8988T (cell line): ENCODE data around the gene PSMD3.

ENCODE experiments used
- DNase-seq: peaks from one replicate; pipeline ENCODE4 v3.0.0; 2011

Gene PSMD3

DNA sequence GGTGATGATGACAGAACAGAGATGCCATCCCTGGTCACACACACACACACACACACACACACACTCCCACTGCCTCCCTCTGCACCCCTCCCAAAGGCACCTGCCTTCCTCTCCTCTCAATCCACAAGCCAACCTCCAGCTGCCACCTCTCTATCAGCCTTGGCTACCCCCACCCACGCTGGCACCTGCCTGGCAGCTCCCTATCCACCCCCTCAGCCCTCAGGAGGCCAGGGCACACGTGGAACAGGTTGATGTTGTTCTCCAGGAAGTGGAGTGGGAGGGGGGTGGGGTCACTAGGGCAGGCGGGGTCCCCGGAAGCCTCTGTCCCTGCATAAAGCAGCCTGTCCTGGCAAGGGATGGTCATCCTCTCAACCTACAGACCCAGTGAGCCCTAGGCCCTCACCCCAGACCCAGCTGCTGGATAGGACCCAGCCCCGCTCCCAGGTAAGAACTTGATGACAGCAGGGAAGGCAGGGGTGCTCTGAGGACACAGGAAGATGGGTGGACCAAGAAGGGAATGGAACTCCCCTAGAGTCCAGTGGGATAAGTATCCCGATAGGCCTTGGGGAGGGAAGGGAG, 17.9 kb upstream of the PSMD3 start, which contains the start of gene GSDMA:
GSDMA (plus strand) TSS at position 363 of the 579 bp plus-strand sequence. CDS start 2,684 bp downstream, outside the sequence.
- DNase-seq = no peak

DNA sequence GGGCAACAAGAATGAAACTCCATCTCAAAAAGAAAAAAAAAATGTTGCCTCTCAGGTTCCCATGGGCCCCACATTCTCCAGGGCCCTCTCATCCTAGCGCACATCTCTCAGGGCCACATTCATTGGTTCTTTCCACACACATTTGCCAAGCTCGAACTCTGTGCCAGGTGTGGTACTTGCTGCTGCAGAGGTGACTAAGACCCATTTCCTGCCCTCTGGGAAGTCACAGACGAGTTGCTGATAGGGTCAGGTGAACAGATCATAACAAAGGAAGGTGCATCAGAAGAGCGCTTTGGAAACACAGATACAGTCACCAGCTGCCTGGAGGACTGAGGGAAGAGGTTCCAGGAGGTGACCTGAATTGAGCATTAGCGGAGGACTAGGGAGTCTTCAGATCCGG, 16.8 kb upstream of the PSMD3 start:
- DNase-seq = no peak

DNA sequence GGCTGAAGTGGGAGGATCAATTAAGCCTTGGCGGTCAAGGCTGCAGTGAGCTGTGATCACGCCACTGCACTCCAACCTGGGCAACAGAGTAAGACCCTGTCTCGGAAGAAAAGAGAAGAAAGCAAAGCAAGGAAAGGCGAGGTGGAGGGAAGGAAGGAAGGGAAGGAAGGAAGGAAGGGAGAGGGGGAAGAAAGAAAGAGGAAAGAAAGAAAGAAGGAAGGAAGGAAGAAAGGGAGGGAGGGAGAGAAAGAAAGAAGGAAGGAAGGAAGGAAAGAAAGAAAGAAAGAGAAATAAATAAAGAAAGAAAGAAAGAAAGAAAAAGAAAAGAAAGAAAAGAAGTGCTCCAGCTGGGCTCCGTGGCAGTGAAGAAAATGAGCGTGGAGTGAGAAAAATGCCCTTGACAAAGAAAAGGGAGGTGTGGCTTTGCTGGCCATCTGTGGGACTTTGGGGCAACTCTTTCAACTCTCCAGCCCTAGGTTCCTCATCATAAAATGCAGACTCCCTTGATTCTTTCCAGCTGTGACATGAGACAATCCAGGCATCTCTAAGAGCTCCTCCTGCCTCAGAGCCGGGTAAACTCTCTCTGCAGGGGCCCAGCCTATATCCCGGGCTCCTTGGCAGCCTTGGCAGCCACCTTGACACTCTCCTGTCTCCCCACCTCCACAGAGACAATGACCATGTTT, 15.4 kb upstream of the PSMD3 start:
- no peak for DNase-seq

DNA sequence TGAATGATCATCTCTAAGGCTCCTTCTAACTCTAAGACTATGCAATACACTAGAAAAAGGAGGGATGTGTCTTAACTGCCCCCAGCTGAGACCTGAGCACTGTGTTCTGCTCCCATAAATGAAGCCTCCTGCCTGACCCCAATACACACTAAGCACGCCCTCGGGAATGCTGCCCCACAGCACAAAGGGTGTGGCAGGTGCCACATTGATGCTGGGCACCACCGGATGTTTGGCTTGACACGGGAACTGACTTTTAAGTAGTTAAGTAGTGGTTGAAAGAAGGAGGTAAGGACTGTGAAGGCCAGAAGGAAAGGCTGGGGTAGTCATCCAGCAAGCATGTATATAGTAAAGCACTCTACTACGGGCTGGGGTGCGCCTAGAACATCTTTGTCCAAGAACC, 13.8 kb upstream of the PSMD3 start:
- no peak for DNase-seq

DNA sequence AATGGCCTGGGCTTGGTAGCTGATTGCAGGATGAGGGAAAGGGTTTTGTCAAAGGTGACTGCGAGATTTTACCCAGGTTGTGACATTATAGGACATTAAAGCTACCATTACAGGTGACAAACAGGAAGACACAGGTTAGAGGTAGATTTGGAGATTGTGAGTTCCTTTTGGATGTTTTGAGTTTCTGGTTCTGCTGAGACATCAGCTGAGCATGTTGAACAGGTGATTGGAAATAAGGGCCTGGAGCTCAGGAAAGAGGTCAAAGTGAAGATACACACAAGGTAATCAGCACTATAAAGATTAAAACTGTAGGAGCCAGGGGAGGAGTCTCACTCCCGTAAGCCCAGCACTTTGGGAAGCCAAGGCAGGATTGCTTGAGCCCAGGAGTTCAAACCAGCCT, 11.8 kb upstream of the PSMD3 start:
- no peak for DNase-seq

DNA sequence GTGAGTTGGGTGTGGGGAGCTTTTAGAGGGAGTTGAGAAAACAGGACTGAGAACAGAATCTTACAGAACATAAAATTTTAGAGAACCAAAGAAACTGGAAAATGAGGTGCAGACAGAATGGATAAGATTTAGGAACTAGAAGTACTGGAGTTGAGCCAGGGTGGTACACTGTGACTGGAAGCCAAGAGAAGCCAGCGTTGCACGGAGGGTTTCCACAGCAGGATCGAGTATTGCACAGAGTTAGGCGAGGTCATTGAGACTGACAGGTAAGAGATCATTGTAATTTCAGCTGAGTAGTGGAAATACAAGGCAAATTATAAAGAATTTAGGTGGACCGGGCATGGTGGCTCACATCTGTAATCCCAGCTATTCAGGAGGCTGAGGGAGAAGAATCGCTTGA, 11.2 kb upstream of the PSMD3 start:
- DNase-seq = no peak

DNA sequence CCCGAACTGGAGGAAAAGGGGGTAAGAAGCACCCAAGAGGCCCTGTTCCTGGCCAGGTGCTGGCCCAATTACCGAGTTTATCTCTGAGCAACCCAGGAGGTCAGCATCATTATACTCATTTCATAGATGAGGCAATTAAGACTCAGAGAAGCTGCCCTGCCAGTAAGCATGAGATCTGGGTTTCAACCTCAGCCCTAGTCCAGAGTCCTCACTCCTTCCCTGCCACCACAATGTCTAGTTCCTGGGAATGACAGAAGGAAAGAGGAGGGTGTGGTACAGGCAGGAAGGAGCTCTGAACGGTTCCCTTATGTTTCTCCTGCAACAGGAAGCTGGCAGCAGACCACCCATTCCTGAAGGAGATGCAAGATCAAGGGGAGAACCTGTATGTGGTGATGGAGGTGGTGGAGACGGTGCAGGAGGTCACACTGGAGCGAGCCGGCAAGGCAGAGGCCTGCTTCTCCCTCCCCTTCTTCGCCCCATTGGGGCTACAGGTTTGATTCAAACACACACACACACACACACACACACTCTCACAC, 10.4 kb upstream of the PSMD3 start:
- DNase-seq = no peak

DNA sequence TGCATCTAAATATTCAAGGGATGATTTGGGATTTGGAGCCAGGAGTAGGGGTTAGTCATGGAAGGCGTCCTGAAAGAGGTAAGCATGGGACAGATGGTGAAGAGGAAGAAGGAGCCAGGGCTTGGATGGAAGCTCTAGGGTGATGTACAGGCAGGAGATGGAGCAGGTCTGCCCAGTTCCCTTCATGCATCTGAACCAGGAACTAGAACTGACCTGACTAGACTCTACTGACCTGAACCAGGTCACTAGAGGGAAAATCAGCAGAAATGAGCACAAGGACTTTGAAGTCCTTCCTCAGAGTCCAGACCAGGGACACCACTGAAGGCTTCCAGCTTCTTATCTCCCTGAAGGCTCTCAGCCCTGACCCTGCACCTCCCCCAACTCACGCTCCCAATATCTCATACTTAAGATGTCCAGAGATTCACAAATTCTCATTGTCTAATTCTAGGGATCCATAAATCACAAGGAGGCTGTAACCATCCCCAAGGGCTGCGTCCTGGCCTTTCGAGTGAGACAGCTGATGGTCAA, 9.5 kb upstream of the PSMD3 start:
- no peak for DNase-seq

DNA sequence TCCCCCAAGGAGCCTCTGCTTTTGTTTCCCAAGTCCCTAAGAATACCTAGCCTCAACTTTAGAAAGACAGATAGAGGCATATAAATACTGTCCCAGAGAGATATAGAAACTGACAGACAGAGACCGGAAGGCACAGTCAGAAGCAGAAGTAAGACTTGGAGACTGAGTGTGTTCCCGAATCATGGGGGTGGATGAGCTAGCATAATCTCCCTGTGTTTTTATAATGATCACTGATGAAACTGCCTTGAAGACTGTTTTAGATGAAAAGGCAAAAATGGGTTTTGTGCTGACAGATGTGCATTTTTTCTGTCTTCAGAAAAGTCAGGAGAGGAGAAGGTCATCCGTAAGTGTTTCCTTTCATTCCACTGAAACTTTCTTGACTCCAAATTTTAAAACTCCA, 8.3 kb upstream of the PSMD3 start:
- no peak for DNase-seq

DNA sequence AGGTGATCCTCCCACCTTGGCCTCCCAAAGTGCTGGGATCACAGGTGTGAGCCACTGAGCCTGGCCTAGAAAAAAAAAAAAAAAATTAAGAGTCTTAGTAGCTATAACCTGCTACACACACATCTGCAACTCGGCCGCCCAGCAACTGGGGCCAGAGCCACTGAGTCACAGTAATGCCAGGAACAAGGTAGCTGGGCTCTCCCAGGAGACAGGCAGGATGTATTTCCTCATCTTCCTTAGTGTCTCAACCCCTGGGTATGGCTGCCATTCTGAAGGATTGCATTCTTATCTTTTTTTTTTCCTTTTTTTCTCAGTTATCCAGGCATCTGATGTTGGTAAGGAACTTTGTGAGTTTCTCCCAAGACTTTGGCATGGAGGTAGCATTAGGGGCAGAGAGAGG, 7.1 kb upstream of the PSMD3 start:
- no peak for DNase-seq

DNA sequence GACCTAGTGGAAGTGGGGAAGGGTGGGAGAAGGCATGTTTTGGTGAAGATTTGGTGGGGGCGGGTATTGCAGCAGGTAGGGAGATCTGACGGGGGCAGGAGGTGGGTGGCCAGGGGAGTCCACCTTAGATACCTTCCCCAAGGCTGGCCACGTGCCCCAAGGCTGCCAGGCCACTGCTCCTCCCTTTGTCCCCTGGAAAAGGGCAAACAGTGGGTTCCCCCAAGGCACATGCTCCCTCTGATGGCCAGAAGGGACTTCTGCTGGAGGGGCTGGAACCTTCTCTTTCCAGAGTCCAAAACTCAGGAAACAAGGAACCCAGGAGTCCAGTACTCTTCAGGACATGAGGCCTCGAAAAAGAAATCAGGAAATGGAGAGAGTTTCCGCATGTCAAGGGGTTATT, 6.2 kb upstream of the PSMD3 start:
- DNase-seq = no peak

DNA sequence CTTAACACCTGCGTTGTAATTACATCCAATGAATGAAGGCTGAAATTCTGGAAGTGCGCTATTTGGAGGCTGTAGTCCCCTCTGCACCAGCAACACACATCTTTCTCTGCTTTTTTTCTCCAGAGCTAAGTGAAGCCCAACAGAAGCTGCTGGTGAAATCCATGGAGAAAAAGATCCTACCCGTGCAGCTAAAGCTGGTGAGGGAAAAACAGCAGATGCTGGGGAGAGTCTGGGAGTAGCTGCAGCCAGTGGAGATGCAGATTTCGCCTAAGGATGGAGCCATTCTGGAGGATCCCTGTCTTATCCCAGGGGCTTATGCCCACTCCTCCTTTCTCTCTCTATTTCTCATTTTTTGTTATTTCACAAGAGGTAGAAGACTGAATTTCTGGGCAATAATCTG, 4.8 kb upstream of the PSMD3 start:
- no peak for DNase-seq

DNA sequence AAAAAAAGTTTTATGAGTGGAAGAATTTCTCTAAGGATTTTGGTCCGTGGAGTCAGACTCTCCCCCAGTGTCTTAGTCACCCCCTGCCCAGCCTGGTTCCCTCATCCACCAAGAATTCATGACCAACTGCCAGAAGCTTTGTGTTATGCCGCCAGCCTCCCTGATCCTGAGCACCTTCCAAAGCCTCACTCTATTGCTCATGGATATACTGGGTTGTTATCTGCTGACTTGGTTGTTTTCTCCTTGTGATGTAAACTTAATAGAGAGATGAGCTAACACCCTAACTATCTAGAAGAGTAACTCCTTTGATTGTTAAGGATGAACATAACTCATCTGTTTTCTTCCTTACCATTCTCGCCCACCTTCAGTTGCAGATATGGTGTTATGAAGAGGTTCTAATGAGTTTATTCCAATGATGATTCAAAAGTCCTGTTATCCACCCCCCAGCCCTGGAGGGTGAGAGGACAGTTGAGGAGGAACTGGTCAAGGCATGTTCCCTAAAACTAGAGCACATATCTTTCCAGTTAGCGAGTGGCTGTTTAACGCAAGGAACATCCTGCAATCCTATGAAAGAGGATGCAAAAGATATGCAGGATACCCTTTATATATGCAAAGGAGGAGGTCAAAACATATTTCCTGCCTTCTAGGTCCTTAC, 1.5 kb upstream of the PSMD3 start:
- DNase-seq = no peak

DNA sequence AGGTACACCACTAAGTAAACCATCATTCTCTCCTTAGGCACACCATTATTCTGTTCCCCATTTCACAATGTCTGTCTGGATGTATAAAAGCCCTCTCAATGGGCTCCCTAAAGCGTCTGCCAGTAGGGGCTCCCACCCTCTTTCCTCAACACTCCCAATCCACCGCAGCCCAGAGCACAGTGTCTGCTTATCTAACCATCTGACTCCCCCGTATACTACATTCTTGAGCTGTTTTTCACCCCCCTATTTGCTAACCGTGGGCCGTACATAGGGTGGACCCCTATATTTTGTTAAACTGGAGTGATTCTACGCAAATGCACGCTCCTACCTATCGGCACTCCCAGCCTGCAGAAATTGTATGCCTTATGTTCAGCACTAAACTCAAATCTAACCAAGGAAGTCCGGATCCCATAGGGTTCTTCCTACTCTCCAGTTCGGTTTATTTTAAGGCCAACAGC, 685 bp upstream of the PSMD3 start:
- no peak for DNase-seq

DNA sequence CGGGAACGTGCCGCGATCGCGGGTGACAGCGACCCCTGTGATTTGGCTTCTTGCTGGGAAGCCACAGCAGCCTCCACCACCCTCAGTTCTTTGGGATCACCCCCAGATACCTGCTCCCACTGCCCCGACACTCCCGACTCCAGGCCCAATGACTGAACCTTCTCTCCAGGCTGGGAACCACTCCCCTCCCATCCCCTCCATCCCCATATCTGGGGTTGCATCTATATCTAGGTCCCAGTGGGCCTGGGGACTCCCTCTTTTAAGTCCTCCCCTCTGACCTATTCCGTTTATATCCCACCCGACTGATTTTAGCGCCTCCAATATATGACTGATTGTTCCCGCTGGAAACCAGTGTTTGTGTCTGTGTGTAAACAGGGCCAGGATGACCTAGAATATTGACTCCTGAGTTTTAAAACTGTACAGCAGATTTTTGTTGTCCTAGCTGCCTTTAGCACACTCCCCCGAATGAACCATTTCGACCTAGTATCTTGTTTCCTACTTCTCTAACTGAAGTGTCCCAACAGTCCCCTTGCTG, 667 bp downstream of the PSMD3 start:
- no peak for DNase-seq

DNA sequence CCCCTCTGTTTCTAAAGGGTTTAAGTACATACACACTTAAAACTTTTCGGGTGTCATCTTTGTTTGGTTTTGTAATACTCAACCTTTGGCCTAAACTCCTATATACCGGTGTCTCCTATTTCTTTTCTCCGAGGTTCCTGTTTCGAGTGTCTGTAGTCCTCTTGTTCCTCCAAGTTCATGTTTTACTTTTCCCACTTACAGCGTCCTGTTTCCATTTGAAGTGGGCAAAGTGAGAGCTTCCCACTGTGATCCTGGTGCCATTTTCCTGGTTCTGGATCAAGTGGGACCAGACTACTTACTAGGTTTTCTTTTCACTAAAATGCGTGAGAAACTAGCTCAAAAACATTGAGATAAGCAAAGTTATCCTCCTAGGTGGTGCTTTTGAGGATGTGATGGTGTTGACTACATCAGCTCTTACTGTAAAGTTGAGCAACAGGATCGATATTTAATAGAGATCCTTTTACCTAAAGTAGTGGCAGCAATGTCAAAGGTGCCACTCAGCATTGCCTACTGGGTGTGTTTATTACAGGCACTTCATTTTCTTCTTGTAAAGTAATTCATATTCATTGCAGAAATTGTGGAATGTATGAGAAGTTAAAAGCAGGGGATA, 1.3 kb downstream of the PSMD3 start:
- no peak for DNase-seq

DNA sequence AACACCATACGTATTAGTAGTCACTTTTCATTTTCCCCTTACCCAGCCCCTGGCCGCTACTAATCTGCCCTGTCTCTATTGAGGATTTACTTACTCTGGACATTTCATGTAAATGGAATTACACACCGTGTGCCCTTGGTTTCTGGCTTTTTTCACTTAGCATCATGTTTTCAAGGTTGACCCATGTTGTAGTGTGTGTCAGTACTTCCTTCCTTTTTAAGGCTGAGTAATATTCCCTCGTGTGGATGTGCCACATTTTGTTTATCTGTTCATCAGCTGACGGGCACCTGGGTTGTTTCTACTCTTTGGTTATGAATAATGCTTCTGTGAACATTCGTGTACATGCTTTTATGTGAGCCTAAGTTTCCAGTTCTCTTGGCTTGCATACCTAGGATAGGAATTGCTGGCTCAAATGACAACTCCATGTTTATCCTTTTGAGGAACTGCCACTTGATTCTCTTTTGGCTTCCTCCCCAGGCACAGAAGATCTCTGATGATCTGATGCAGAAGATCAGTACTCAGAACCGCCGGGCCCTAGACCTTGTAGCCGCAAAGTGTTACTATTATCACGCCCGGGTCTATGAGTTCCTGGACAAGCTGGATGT, 7.7 kb downstream of the PSMD3 start:
- DNase-seq = no peak

DNA sequence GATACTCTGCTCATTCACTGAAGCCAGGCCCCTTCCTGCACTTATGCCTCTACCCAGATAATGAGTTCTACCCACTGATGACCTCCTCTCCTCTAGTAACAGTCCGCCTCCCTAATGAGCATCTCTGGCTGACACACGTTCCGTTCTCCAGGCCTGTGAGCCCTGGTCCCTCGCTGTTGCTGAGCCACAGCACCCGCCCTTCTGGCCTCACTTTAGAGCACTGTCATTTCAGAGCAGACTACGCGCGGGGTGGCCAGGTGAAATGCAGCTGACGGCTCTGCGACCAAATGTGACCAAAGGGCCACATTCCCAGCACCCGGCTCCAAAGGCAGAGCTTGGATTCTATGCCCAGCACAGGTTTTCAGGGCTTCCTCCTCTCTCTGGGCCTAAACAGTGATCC, 13.8 kb downstream of the PSMD3 start:
- DNase-seq = no peak

DNA sequence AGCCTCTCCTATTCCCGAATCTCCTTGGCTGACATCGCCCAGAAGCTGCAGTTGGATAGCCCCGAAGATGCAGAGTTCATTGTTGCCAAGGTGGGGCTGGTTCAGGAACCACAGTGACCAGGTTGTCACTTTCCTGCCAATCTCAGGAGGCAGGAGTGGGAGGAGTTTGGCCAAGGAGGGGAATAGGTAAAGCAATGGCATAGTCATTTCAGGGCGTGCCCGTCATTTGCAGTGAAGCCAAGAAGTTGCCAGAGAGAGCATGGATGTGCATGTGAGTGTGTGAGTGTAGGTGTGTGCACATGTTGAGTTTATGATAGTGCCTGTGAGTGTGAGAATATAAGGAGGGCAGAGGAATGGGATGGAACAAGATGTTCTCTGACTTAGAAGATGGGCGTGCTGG, 14.8 kb downstream of the PSMD3 start:
- no peak for DNase-seq

DNA sequence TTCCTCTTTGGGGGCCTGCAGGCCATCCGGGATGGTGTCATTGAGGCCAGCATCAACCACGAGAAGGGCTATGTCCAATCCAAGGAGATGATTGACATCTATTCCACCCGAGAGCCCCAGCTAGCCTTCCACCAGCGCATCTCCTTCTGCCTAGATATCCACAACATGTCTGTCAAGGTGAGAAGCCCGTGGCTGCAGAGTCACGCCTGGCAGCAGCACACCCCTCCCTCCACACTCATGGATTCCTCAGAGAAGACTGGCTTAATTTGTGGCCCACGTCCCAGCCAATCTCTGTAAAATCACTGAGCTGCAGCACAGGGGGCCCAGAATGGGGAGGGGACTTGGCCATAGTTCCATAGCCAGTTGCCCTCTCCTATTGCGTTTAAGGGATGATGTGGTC, 15.6 kb downstream of the PSMD3 start:
- no peak for DNase-seq

DNA sequence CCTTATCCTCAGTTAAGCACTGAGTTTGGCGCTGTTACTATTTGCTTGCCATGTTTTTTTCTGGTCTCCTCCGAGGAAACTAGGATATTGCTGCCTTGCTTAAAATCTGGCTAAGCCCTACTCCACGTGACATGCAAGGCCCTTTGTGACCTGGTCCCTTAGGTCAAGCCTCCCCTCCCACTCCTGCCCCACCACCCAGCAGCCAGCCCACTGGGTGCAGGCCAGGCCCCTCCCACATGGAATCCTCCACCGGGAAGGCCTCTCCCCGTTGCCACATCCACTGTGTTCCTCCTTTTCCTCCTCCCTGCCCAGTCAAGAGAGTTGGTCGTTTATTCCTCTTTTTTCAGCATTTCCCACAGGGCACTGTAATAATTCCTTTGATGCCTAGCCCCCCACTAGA, 16.2 kb downstream of the PSMD3 start:
- DNase-seq = no peak

DNA sequence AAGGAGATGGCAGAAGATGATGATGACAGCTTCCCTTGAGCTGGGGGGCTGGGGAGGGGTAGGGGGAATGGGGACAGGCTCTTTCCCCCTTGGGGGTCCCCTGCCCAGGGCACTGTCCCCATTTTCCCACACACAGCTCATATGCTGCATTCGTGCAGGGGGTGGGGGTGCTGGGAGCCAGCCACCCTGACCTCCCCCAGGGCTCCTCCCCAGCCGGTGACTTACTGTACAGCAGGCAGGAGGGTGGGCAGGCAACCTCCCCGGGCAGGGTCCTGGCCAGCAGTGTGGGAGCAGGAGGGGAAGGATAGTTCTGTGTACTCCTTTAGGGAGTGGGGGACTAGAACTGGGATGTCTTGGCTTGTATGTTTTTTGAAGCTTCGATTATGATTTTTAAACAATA, 16.9 kb downstream of the PSMD3 start:
- no peak for DNase-seq

DNA sequence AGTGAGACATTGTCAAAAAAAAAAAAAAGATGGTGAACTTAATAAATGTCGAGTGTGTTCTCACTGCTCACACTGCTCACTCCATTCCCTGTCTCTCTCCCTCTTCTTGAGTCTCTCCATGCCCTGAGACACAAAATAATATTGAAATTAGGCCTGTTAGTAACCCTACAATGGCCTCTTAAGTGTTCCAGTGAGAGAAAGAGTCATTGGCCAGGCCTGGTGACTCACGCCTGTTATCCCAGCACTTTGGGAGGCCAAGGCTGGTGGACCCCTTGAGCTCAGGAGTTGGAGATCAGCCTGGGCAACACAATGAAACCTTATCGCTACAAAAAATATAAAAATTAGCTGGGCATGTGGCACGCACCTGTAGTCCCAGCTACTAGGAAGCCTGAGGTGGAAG, 18.5 kb downstream of the PSMD3 start:
- DNase-seq = no peak
